ENCODE data around the gene RAP1GDS1. TPM values are rescaled to one million over a fixed set of nuclear protein-coding genes. Genes with fewer than 3 reads are reported as not detected.

Gene RAP1GDS1
- polyA plus RNA-seq, 1 experiment, result 74.6 TPM

DNA sequence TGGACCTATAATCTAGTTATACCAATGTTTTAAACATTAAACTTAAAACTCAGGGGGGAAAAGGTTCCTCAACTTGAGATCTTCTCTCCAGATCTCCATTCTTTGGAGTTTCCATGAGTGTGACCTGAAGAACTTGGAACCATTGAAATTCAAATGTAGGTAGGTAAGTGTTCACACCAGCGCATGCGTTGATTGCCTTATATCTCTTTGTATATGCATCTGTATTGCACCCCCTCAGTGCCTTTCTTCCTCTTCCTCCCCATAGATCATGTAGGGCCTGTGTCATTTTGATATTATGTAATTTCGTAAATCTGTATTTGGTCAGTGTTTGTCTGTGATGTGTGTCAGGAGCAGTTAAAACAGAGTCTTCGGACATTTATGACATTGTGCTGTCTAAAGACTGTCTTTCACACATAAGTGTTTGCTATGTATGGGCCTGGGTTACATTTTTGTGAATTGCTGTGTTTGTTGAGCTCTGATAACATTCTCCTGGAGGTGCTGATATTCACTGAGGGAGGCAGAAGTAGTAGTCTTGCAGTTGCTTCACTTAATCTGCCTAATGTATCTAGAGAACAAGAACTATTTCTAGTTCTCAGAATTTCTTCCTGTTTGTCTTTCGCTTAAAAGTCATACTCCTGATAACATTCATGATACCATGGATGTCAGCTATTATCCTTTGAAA is 126.3 kb downstream of the RAP1GDS1 start:
- DNase-seq (ENCODE audit: low read depth, low spot score), result no peak
- H3K9me3 ChIP-seq (ENCODE audit: control insufficient read depth, insufficient read depth, low read length), result no peaks in the 10 kb centered on the region
- TF ChIP-seq, protein P1, sequence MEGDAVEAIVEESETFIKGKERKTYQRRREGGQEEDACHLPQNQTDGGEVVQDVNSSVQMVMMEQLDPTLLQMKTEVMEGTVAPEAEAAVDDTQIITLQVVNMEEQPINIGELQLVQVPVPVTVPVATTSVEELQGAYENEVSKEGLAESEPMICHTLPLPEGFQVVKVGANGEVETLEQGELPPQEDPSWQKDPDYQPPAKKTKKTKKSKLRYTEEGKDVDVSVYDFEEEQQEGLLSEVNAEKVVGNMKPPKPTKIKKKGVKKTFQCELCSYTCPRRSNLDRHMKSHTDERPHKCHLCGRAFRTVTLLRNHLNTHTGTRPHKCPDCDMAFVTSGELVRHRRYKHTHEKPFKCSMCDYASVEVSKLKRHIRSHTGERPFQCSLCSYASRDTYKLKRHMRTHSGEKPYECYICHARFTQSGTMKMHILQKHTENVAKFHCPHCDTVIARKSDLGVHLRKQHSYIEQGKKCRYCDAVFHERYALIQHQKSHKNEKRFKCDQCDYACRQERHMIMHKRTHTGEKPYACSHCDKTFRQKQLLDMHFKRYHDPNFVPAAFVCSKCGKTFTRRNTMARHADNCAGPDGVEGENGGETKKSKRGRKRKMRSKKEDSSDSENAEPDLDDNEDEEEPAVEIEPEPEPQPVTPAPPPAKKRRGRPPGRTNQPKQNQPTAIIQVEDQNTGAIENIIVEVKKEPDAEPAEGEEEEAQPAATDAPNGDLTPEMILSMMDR (IDR thresholded peaks at IDR 0.05; ENCODE audit: low read depth, low read length), result no peak
- no peak overlapping the region for H3K4me3 ChIP-seq (ENCODE audit: low read depth, low read length)
- H3K27ac ChIP-seq (ENCODE audit: low read depth, low read length), result no peak overlapping the region
- ChIA-PET CTCF (interaction anchor here (1.0 kb wide), 1 partner anchor 28 kb away, joined by 3 read pairs; no protein-coding TSS in a partner anchor), POLR2A (no interaction called here)
- no peaks in the 10 kb centered on the region for H3K27me3 ChIP-seq (ENCODE audit: control insufficient read depth, insufficient read depth, low read length)

GRCh38 chr4:98394134-98394533 is 132.9 kb downstream of the RAP1GDS1 start:
- Histone ChIP-seq H3K27ac (ENCODE audit: low read depth, low read length) (no peak overlapping the region), H3K27me3 (ENCODE audit: control insufficient read depth, insufficient read depth, low read length) (no peaks in the 10 kb centered on the region), H3K4me3 (ENCODE audit: low read depth, low read length) (no peak overlapping the region), H3K9me3 (ENCODE audit: control insufficient read depth, insufficient read depth, low read length) (no peaks in the 10 kb centered on the region)
- POLR2A ChIA-PET, result no interaction called here
- CTCF ChIA-PET, result no interaction called here
- TF ChIP-seq, protein P1 (IDR thresholded peaks at IDR 0.05; ENCODE audit: low read depth, low read length), result no peak
- no peak for DNase-seq (ENCODE audit: low read depth, low spot score)

- TF ChIP-seq, protein P1 (IDR thresholded peaks at IDR 0.05; ENCODE audit: low read depth, low read length), result no peak
- Histone ChIP-seq H3K9me3 (ENCODE audit: control insufficient read depth, insufficient read depth, low read length) (no peaks in the 10 kb centered on the region), H3K27me3 (ENCODE audit: control insufficient read depth, insufficient read depth, low read length) (no peaks in the 10 kb centered on the region), H3K4me3 (ENCODE audit: low read depth, low read length) (no peak overlapping the region), H3K27ac (ENCODE audit: low read depth, low read length) (no peak overlapping the region)
- POLR2A ChIA-PET, result interaction anchor here (0.7 to 1.1 kb wide), 2 partner anchors 30 to 138 kb away, joined by 3 to 6 read pairs; partner anchors contain the start of gene RAP1GDS1
- CTCF ChIA-PET, result no interaction called here
- DNase-seq (ENCODE audit: low read depth, low spot score), result no peak
Measured at GRCh38 chr4:98399915-98400314, 138.7 kb downstream of the RAP1GDS1 start.

- Histone ChIP-seq H3K9me3 (ENCODE audit: control insufficient read depth, insufficient read depth, low read length) (no peaks in the 10 kb centered on the region), H3K27ac (ENCODE audit: low read depth, low read length) (no peak overlapping the region), H3K4me3 (ENCODE audit: low read depth, low read length) (no peak overlapping the region), H3K27me3 (ENCODE audit: control insufficient read depth, insufficient read depth, low read length) (no peaks in the 10 kb centered on the region)
- ChIA-PET CTCF (no interaction called here), POLR2A (no interaction called here)
- no peak for DNase-seq (ENCODE audit: low read depth, low spot score)
- TF ChIP-seq, protein P1 (IDR thresholded peaks at IDR 0.05; ENCODE audit: low read depth, low read length), result no peak
Measured at GRCh38 chr4:98406819-98407218, 145.6 kb downstream of the RAP1GDS1 start.

DNA sequence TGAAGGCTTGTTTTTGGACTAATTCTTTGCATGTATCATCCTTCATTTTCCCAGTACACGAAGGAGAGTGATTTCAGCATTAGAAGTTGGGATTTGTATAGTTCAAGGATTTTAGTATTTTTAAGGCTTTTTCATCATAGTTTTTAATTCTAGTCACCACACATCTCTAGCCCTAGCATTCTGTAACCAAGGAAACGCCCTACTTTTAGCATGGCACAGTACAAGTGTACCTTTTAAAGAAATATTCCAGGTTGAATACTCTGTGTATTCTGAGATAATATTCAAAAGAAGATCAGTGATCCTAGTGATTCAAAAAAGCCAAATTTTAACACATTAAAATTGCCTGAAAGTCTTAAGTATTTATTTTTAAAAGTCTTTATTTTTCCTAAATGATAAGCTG is 150.5 kb downstream of the RAP1GDS1 start:
- ChIA-PET POLR2A (no interaction called here), CTCF (no interaction called here)
- Histone ChIP-seq H3K27ac (ENCODE audit: low read depth, low read length) (no peak overlapping the region), H3K27me3 (ENCODE audit: control insufficient read depth, insufficient read depth, low read length) (no peaks in the 10 kb centered on the region), H3K9me3 (ENCODE audit: control insufficient read depth, insufficient read depth, low read length) (peaks cover 8% of the 10 kb centered on the region; the same call in 1 of the 2 replicates), H3K4me3 (ENCODE audit: low read depth, low read length) (no peak overlapping the region)
- TF ChIP-seq, protein P1 (IDR thresholded peaks at IDR 0.05; ENCODE audit: low read depth, low read length), result no peak
- no peak for DNase-seq (ENCODE audit: low read depth, low spot score)

Measured in AG04450 (cell line).